UCSD-AML1 (cell line): ENCODE measurements around the gene ATF7.

Experiments used
- DNase-seq: peaks from one replicate; lab custom pipeline; 2025; ENCODE audit not compliant: unreplicated experiment; lab: John Stamatoyannopoulos, UW

Gene ATF7

GRCh38 chr12:53464685-53465418 is 161.3 kb downstream of the ATF7 start:
- no peak for DNase-seq

- no peak for DNase-seq
Observed at GRCh38 chr12:53463802-53464560, 162.2 kb downstream of the ATF7 start.

GRCh38 chr12:53462935-53463334 is 163.2 kb downstream of the ATF7 start:
- DNase-seq: no peak

GRCh38 chr12:53461591-53461990 is 164.6 kb downstream of the ATF7 start:
- no peak for DNase-seq

- no peak for DNase-seq
Observed at GRCh38 chr12:53461059-53461458, 165.1 kb downstream of the ATF7 start.

- no peak for DNase-seq
Observed at GRCh38 chr12:53459097-53459496, 167.1 kb downstream of the ATF7 start.
